ENCODE data around the gene RUBCN. TPM values are rescaled to one million over a fixed set of nuclear protein-coding genes. Genes with fewer than 3 reads are reported as not detected.

The RUBCN gene
- total and polyA plus RNA-seq, 2 donors from 2014 or later, result 4.4 to 31.5 TPM

DNA sequence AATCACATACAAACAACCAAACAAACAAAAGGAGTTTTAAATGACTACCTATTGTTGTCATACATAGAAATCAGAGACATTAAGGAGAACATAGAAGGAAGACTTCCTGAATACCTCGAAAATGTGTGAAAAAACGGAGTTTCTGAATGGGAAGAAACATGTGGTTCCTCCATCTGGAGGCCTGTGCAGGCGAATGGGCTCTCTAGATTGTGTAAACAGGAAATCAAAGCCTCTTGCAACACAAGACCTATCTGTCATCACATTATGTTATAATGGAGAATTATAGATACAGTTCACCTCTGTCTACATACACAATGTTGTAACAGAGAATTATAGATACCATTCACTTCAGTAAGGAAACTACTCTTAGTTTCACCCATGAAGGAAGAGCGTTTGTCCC, 44.1 kb downstream of the RUBCN start:
- TF ChIP-seq CTCF (IDR thresholded peaks at IDR 0.05; ENCODE audit: borderline replicate concordance, extremely low read depth, insufficient read depth), result no peak
- intact Hi-C loops (cut with DNase I), result no loop called here
- FAIRE-seq, result no peak
- H3K4me3 ChIP-seq (ENCODE audit: low read length in 3 of 3), result no peak overlapping the region
- H3K9me3 ChIP-seq (ENCODE audit: control insufficient read depth in 2 of 3, insufficient read depth in 1 of 3, low read length in 3 of 3), result no peaks in the 10 kb centered on the region
- no peak overlapping the region for H3K9ac ChIP-seq (ENCODE audit: low read length in 3 of 3)
- H3K4me1 ChIP-seq (ENCODE audit: control insufficient read depth in 2 of 3, insufficient read depth in 2 of 3, low read depth in 1 of 3, low read length in 3 of 3), result no peaks in the 10 kb centered on the region
- DNase-seq, result peak in 2 of 5 donors; percentile 4 to 12
- H3K27me3 ChIP-seq (ENCODE audit: control insufficient read depth, insufficient read depth, low read length), result no peaks in the 10 kb centered on the region
- H3K27ac ChIP-seq (ENCODE audit: low read depth in 2 of 2, low read length in 2 of 2), result no peak overlapping the region
- H3K36me3 ChIP-seq (ENCODE audit: control insufficient read depth in 2 of 3, insufficient read depth in 3 of 3, low read length in 3 of 3), result peaks cover 0 to 39% (median 15%) of the 10 kb centered on the region in 3 donors

DNA sequence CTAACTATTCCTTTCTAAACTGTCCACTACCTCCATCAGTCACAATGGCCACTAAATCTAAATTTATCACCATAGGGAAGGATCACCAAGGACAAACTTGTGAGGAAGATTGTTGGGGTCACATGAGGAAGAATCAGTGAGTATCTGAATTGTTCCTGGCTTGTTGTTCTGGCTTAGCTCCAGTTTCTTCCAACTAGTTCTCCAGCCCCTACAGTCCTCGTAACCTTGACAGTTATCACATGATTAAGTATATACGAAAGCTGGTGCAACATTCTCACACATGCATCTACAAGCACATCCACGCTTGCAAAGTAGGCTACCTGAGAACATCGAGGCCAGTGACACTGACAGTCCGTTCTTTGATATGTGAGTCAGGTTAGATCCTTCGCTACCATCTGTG, 46.0 kb downstream of the RUBCN start:
- Histone ChIP-seq H3K4me3 (ENCODE audit: low read length in 3 of 3) (no peak overlapping the region), H3K36me3 (ENCODE audit: control insufficient read depth in 2 of 3, insufficient read depth in 3 of 3, low read length in 3 of 3) (peaks cover 0 to 30% (median 13%) of the 10 kb centered on the region in 3 donors)

DNA sequence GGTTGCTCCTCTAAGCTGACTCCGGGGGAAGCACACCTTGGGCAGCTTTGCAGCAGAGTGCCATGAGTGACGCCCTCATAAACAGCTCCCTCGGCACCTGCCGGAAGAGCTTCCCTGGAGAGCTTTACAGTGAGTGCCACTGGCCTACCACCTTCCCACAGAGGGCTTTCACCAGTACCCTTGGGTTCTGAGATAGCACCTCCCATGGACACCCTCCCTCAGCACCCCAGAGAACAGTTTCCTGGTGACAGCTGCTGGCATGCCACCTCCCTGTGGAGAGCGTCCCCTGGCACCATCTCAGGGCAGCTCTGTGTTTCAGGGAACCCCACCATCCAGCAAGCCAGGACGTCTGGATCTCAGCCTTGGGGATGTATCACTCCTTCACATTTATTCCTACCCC, 49.1 kb downstream of the RUBCN start:
- H3K27ac ChIP-seq (ENCODE audit: low read depth in 2 of 2, low read length in 2 of 2), result no peak overlapping the region
- no peaks in the 10 kb centered on the region for H3K27me3 ChIP-seq (ENCODE audit: control insufficient read depth, insufficient read depth, low read length)
- no peak overlapping the region for H3K9ac ChIP-seq (ENCODE audit: low read length in 3 of 3)
- H3K4me1 ChIP-seq (ENCODE audit: control insufficient read depth in 2 of 3, insufficient read depth in 2 of 3, low read depth in 1 of 3, low read length in 3 of 3), result no peaks in the 10 kb centered on the region
- no peak overlapping the region for H3K4me3 ChIP-seq (ENCODE audit: low read length in 3 of 3)
- H3K36me3 ChIP-seq (ENCODE audit: control insufficient read depth in 2 of 3, insufficient read depth in 3 of 3, low read length in 3 of 3), result peaks cover 0 to 26% (median 19%) of the 10 kb centered on the region in 3 donors
- no peak for TF ChIP-seq CTCF (IDR thresholded peaks at IDR 0.05; ENCODE audit: borderline replicate concordance, extremely low read depth, insufficient read depth)
- H3K9me3 ChIP-seq (ENCODE audit: control insufficient read depth in 2 of 3, insufficient read depth in 1 of 3, low read length in 3 of 3), result no peaks in the 10 kb centered on the region
- intact Hi-C loops (cut with DNase I), result no loop called here
- DNase-seq (no peak), FAIRE-seq (no peak)

More for the DNA sequence above, 46.0 kb downstream of the RUBCN start:
- DNase-seq (no peak), FAIRE-seq (no peak)
- Histone ChIP-seq H3K27ac (ENCODE audit: low read depth in 2 of 2, low read length in 2 of 2) (no peak overlapping the region), H3K9me3 (ENCODE audit: control insufficient read depth in 2 of 3, insufficient read depth in 1 of 3, low read length in 3 of 3) (no peaks in the 10 kb centered on the region), H3K4me1 (ENCODE audit: control insufficient read depth in 2 of 3, insufficient read depth in 2 of 3, low read depth in 1 of 3, low read length in 3 of 3) (no peaks in the 10 kb centered on the region), H3K27me3 (ENCODE audit: control insufficient read depth, insufficient read depth, low read length) (no peaks in the 10 kb centered on the region), H3K9ac (ENCODE audit: low read length in 3 of 3) (no peak overlapping the region)
- no peak for TF ChIP-seq CTCF (IDR thresholded peaks at IDR 0.05; ENCODE audit: borderline replicate concordance, extremely low read depth, insufficient read depth)
- intact Hi-C loops (cut with DNase I), result no loop called here

- Histone ChIP-seq H3K36me3 (ENCODE audit: control insufficient read depth in 2 of 3, insufficient read depth in 3 of 3, low read length in 3 of 3) (peaks cover 0 to 24% (median 24%) of the 10 kb centered on the region in 3 donors), H3K9ac (ENCODE audit: low read length in 3 of 3) (no peak overlapping the region), H3K27me3 (ENCODE audit: control insufficient read depth, insufficient read depth, low read length) (no peaks in the 10 kb centered on the region), H3K9me3 (ENCODE audit: control insufficient read depth in 2 of 3, insufficient read depth in 1 of 3, low read length in 3 of 3) (no peaks in the 10 kb centered on the region), H3K27ac (ENCODE audit: low read depth in 2 of 2, low read length in 2 of 2) (no peak overlapping the region), H3K4me1 (ENCODE audit: control insufficient read depth in 2 of 3, insufficient read depth in 2 of 3, low read depth in 1 of 3, low read length in 3 of 3) (no peaks in the 10 kb centered on the region), H3K4me3 (ENCODE audit: low read length in 3 of 3) (no peak overlapping the region)
- DNase-seq, result no peak
- no peak for FAIRE-seq
- intact Hi-C loops (cut with DNase I), result no loop called here
- no peak for TF ChIP-seq CTCF (IDR thresholded peaks at IDR 0.05; ENCODE audit: borderline replicate concordance, extremely low read depth, insufficient read depth)
These were observed 49.8 kb downstream of the RUBCN start for GRCh38 chr3:197686899-197687298.

Data from kidney (tissue), 14 donors.